ENCODE data around the gene UBXN11.

DNA sequence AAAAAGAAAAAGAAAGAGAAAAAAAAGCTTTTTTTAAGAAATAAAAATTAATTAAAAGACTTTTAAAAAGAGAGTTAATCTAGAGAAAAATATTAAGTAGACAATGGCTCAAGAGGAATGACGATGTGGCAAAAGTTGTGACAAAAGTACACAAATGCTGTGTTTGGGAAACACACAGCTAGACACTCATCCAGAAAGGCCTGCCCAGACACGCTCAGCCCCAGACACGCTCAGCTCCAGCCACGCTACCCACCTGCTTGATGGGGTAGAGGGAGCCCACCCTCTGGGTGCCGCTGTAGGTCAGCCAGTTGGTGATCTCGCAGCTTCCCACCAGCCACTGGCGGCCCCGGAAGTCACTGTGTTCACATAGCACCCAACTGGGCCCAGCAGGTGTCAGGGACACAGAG, 21.5 kb upstream of the UBXN11 start:
- TF ChIP-seq, protein P1, sequence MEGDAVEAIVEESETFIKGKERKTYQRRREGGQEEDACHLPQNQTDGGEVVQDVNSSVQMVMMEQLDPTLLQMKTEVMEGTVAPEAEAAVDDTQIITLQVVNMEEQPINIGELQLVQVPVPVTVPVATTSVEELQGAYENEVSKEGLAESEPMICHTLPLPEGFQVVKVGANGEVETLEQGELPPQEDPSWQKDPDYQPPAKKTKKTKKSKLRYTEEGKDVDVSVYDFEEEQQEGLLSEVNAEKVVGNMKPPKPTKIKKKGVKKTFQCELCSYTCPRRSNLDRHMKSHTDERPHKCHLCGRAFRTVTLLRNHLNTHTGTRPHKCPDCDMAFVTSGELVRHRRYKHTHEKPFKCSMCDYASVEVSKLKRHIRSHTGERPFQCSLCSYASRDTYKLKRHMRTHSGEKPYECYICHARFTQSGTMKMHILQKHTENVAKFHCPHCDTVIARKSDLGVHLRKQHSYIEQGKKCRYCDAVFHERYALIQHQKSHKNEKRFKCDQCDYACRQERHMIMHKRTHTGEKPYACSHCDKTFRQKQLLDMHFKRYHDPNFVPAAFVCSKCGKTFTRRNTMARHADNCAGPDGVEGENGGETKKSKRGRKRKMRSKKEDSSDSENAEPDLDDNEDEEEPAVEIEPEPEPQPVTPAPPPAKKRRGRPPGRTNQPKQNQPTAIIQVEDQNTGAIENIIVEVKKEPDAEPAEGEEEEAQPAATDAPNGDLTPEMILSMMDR (IDR thresholded peaks at IDR 0.05): no peak
- TF ChIP-seq POLR2AphosphoS5 (IDR thresholded peaks at IDR 0.05): no peak
- no peak for TF ChIP-seq POLR2A (IDR thresholded peaks at IDR 0.05)
